OCI-LY7 (cell line): ENCODE data around the gene SUV39H2. TPM values are rescaled to one million over a fixed set of nuclear protein-coding genes. Genes with fewer than 3 reads are reported as not detected.

Experiments
- BruUV-seq: library from RNA; stranded (reverse); fragments of 400-500 nt; replicated peaks from 2 replicates; lab custom pipeline; 2021; lab: Mats Ljungman, UMichigan
- CTCF ChIA-PET: fragments of 300-600 bp; sonication (Branson Sonifier 250); formaldehyde crosslinking; loops from one replicate; lab custom pipeline; 2022; ENCODE audit warnings: antibody characterized with exemption; ENCODE audit not compliant: unreplicated experiment; lab: Charles Lee
- POLR2A ChIA-PET: fragments of 300-600 bp; sonication (Branson Sonifier 250); formaldehyde crosslinking; loops from one replicate; lab custom pipeline; 2022; ENCODE audit warnings: antibody characterized with exemption; lab: Charles Lee
- DNase-seq: peaks from one replicate; pipeline ENCODE4 v3.0.0-alpha.2; 2015; ENCODE audit warnings: low spot score
- H2AFZ ChIP-seq: fragments of 200-600 bp; sonication (generic), shearing (Covaris generic); 2 replicates; pipeline ENCODE4 v1.6.1; 2014; ENCODE audit warnings: mild to moderate bottlenecking, antibody characterized with exemption, low read length, moderate library complexity
- H3K27ac ChIP-seq: fragments of 200-600 bp; sonication (generic); 2 replicates; pipeline ENCODE4 v1.5.1; 2014; ENCODE audit warnings: mixed run types, low read depth, mild to moderate bottlenecking, moderate library complexity, low read length, inconsistent platforms; ENCODE audit not compliant: poor library complexity, severe bottlenecking
- H3K36me3 ChIP-seq: fragments of 200-600 bp; sonication (generic); 2 replicates; pipeline ENCODE4 v1.6.1; 2014; ENCODE audit warnings: mild to moderate bottlenecking, antibody characterized with exemption, low read length, moderate library complexity, mixed read lengths; ENCODE audit not compliant: insufficient read depth
- H3K4me1 ChIP-seq: fragments of 200-600 bp; sonication (generic); 2 replicates; pipeline ENCODE4 v1.5.1; 2014; ENCODE audit warnings: mild to moderate bottlenecking, low read length; ENCODE audit not compliant: insufficient read depth, poor library complexity, severe bottlenecking
- H3K4me2 ChIP-seq: fragments of 200-600 bp; sonication (generic); 2 replicates; pipeline ENCODE4 v1.6.1; 2014; ENCODE audit warnings: mild to moderate bottlenecking, low read length
- H3K4me3 ChIP-seq: fragments of 200-600 bp; sonication (generic); 2 replicates; pipeline ENCODE4 v1.5.1; 2014; ENCODE audit warnings: mild to moderate bottlenecking, low read depth, low read length; ENCODE audit not compliant: poor library complexity, severe bottlenecking
- H3K79me2 ChIP-seq: fragments of 200-600 bp; sonication (generic); 2 replicates; pipeline ENCODE4 v1.6.1; 2016; ENCODE audit warnings: low read depth, mild to moderate bottlenecking, low read length, moderate library complexity, mixed read lengths; ENCODE audit not compliant: insufficient read depth
- H3K9me2 ChIP-seq: fragments of 200-600 bp; sonication (generic); 2 replicates; pipeline ENCODE4 v1.6.1; 2016; ENCODE audit warnings: mild to moderate bottlenecking, low read length, mixed read lengths; ENCODE audit not compliant: insufficient read depth
- H3K9me3 ChIP-seq: fragments of 200-600 bp; sonication (generic); 2 replicates; pipeline ENCODE4 v1.6.1; 2014; ENCODE audit warnings: mild to moderate bottlenecking, mixed run types, low read length, mixed read lengths
- H4K20me1 ChIP-seq: fragments of 200-600 bp; sonication (generic); 2 replicates; pipeline ENCODE4 v1.6.1; 2014; ENCODE audit warnings: mild to moderate bottlenecking, antibody characterized with exemption, low read length, moderate library complexity, mixed read lengths; ENCODE audit not compliant: insufficient read depth
- CTCF ChIP-seq: fragments of 200-600 bp; sonication (generic); conservative IDR thresholded peaks from 2 replicates; pipeline ENCODE4 v1.5.1; 2014; ENCODE audit warnings: mild to moderate bottlenecking, antibody characterized with exemption, low read length, moderate library complexity, mixed read lengths
- EZH2phosphoT487 ChIP-seq: fragments of 200-600 bp; sonication (generic); IDR thresholded peaks from 2 replicates; pipeline ENCODE4 v1.6.1; 2018; ENCODE audit warnings: low read depth, borderline replicate concordance, mild to moderate bottlenecking, mixed run types, antibody characterized with exemption, low read length, moderate library complexity, mixed read lengths
- intact Hi-C: fragments of 100-400 bp; cut with micrococcal nuclease; formaldehyde crosslinking; loops from one replicate; pipeline ENCODE4 v1.10.0; 2022; ENCODE audit not compliant: unreplicated experiment
- total RNA-seq, 2 experiments: library from RNA; depleted of rRNA in 1 of 2; stranded (reverse); fragments of >200 nt in 1 of 2; shearing (Covaris generic) in 1 of 2; gene quantifications; 2 replicates each; pipeline ENCODE4 v1.2.3, GENCODE V29; 2014 to 2022

Gene SUV39H2
- total RNA-seq, 2 experiments from 2014 or later: 31.5 to 58.0 TPM

- no peak for TF ChIP-seq CTCF
- no peak for TF ChIP-seq EZH2phosphoT487
- ChIA-PET CTCF (interaction anchor here (1.0 to 1.8 kb wide), 2 partner anchors 19 to 75 kb away, joined by 3 to 6 read pairs; partner anchors contain the start of gene SUV39H2), POLR2A (interaction anchor here (0.7 to 1.6 kb wide), 9 partner anchors 11 to 336 kb away, joined by 3 to 12 read pairs (median 5); partner anchors contain the start of genes CDNF, HSPA14, MSANTD7 and SUV39H2)
- Histone ChIP-seq H3K4me3 (peak overlapping the region; percentile 83), H3K27ac (peak overlapping the region; percentile 96), H3K9me3 (no peaks in the 10 kb centered on the region), H2AFZ (peak overlapping the region; percentile 32; the same call in 1 of the 2 replicates), H3K9me2 (no peaks in the 10 kb centered on the region), H3K36me3 (peaks cover 40% of the 10 kb centered on the region), H3K79me2 (peaks cover 49% of the 10 kb centered on the region), H4K20me1 (peaks cover 15% of the 10 kb centered on the region), H3K4me2 (peak overlapping the region; percentile 97), H3K4me1 (peaks cover 52% of the 10 kb centered on the region)
- no TSS peak for BruUV-seq
- DNase-seq: peak; percentile 62
- intact Hi-C loops: loop anchor here (5.0 to 10.0 kb wide), 4 partner anchors 144 to 1609 kb away; partner anchors contain the start of genes RPP38 and SEPHS1
Observed at GRCh38 chr10:14953424-14954000, 74.8 kb downstream of the SUV39H2 start.

Other genes starting within 250 kb of the SUV39H2 start
- gene FAM107B, start 104.0 kb upstream of the SUV39H2 start, total RNA-seq (2014; rRNA removed; shearing (Covaris generic)): 114 and 134 TPM in 2 replicates
- gene FAM107B, start 104.0 kb upstream of the SUV39H2 start, total RNA-seq (2022): 398 and 422 TPM in 2 replicates
- gene CDNF, start 40.8 kb upstream of the SUV39H2 start, total RNA-seq (2014; rRNA removed; shearing (Covaris generic)): 0.72 and 3.2 TPM in 2 replicates
- gene CDNF, start 40.8 kb upstream of the SUV39H2 start, total RNA-seq (2022): 3.6 and 3.7 TPM in 2 replicates
- 21.8 and 29.4 TPM in 2 replicates for gene HSPA14, start 40.6 kb upstream of the SUV39H2 start, total RNA-seq (2014; rRNA removed; shearing (Covaris generic))
- gene HSPA14, start 40.6 kb upstream of the SUV39H2 start, total RNA-seq (2022): 28.2 and 30.9 TPM in 2 replicates
- 22.2 and 26.5 TPM in 2 replicates for gene MSANTD7, start 40.6 kb upstream of the SUV39H2 start, total RNA-seq (2014; rRNA removed; shearing (Covaris generic))
- gene MSANTD7, start 40.6 kb upstream of the SUV39H2 start, total RNA-seq (2022): 23.5 and 29.5 TPM in 2 replicates
- 45.3 and 81.3 TPM in 2 replicates for gene DCLRE1C, start 75.2 kb downstream of the SUV39H2 start, total RNA-seq (2014; rRNA removed; shearing (Covaris generic))
- 50.2 and 53.2 TPM in 2 replicates for gene DCLRE1C, start 75.2 kb downstream of the SUV39H2 start, total RNA-seq (2022)
- 1.1 and 2.5 TPM in 2 replicates for gene MEIG1, start 80.5 kb downstream of the SUV39H2 start, total RNA-seq (2014; rRNA removed; shearing (Covaris generic))
- 1.7 and 2.7 TPM in 2 replicates for gene MEIG1, start 80.5 kb downstream of the SUV39H2 start, total RNA-seq (2022)
- not detected in 2 replicates for gene OLAH, start 165.1 kb downstream of the SUV39H2 start, total RNA-seq (2014; rRNA removed; shearing (Covaris generic))
- not detected in 2 replicates for gene OLAH, start 165.1 kb downstream of the SUV39H2 start, total RNA-seq (2022)
- 26.1 and 26.9 TPM in 2 replicates for gene ACBD7, start 209.9 kb downstream of the SUV39H2 start, total RNA-seq (2014; rRNA removed; shearing (Covaris generic))
- 15.0 and 19.4 TPM in 2 replicates for gene ACBD7, start 209.9 kb downstream of the SUV39H2 start, total RNA-seq (2022)
- gene RPP38, start 218.5 kb downstream of the SUV39H2 start, total RNA-seq (2014; rRNA removed; shearing (Covaris generic)): 13.2 and 15.1 TPM in 2 replicates
- gene RPP38, start 218.5 kb downstream of the SUV39H2 start, total RNA-seq (2022): 21.6 and 22.1 TPM in 2 replicates